OCI-LY7 (cell line): ENCODE measurements around the gene DPEP3.

Experiments used
- CTCF ChIP-seq: fragments of 200-600 bp; sonication (generic); conservative IDR thresholded peaks from 2 replicates; pipeline ENCODE4 v1.5.1; 2014; ENCODE audit warnings: mild to moderate bottlenecking, antibody characterized with exemption, low read length, moderate library complexity, mixed read lengths
- EZH2phosphoT487 ChIP-seq: fragments of 200-600 bp; sonication (generic); IDR thresholded peaks from 2 replicates; pipeline ENCODE4 v1.6.1; 2018; ENCODE audit warnings: low read depth, borderline replicate concordance, mild to moderate bottlenecking, mixed run types, antibody characterized with exemption, low read length, moderate library complexity, mixed read lengths

GRCh38 chr16:67954421-67955196 is 25.7 kb downstream of the DPEP3 start:
- TF ChIP-seq CTCF (no peak), EZH2phosphoT487 (no peak)
